Osteoblast (primary cell): ENCODE results near the gene LELP1. TPM values are rescaled to one million over a fixed set of nuclear protein-coding genes. Genes with fewer than 3 reads are reported as not detected.
"Not testable (repeated sequence)": the region's sequence is repeated elsewhere in the genome, so short reads cannot be mapped to it uniquely, and the experiment has no call there.

Experiments
- DNase-seq: peaks from one replicate; pipeline ENCODE4 v3.0.0; 2011; ENCODE audit warnings: low spot score, mixed read lengths; ENCODE audit not compliant: insufficient read length; ENCODE audit errors: missing footprints
- H2AFZ ChIP-seq: 2 replicates; pipeline ENCODE4 v1.6.0; 2011; ENCODE audit warnings: mild to moderate bottlenecking, low read length
- H3K27ac ChIP-seq: 2 replicates; pipeline ENCODE4 v1.5.1; 2011; ENCODE audit warnings: mild to moderate bottlenecking, low read depth, low read length, moderate library complexity
- H3K27me3 ChIP-seq: 2 replicates; pipeline ENCODE4 v1.6.0; 2012; ENCODE audit warnings: mild to moderate bottlenecking, control low read depth, inconsistent platforms, low read length, moderate library complexity; ENCODE audit not compliant: insufficient read depth
- H3K36me3 ChIP-seq: 2 replicates; pipeline ENCODE4 v1.5.1; 2011; ENCODE audit warnings: mild to moderate bottlenecking, low read length, control low read depth, moderate library complexity; ENCODE audit not compliant: insufficient read depth
- H3K4me1 ChIP-seq: 2 replicates; pipeline ENCODE4 v1.5.1; 2011; ENCODE audit warnings: mild to moderate bottlenecking, low read length, control low read depth, moderate library complexity; ENCODE audit not compliant: insufficient read depth
- H3K4me2 ChIP-seq: 2 replicates; pipeline ENCODE4 v1.6.0; 2011; ENCODE audit warnings: mild to moderate bottlenecking, low read length; ENCODE audit not compliant: insufficient read depth
- H3K4me3 ChIP-seq: fragments of 200-600 bp; sonication (generic); 3 replicates; pipeline ENCODE4 v1.5.1; 2012; ENCODE audit warnings: mild to moderate bottlenecking, low read length, inconsistent platforms; ENCODE audit not compliant: insufficient read depth
- H3K79me2 ChIP-seq: 2 replicates; pipeline ENCODE4 v1.6.0; 2012; ENCODE audit warnings: mild to moderate bottlenecking, low read length, control low read depth, inconsistent platforms; ENCODE audit not compliant: insufficient read depth
- H3K9me3 ChIP-seq: 2 replicates; pipeline ENCODE4 v1.5.1; 2011; ENCODE audit warnings: low read depth, low read length, control low read depth
- H4K20me1 ChIP-seq: 2 replicates; pipeline ENCODE4 v1.6.0; 2012; ENCODE audit warnings: mild to moderate bottlenecking, low read length, control low read depth; ENCODE audit not compliant: insufficient read depth
- total RNA-seq: library from RNA; depleted of rRNA; stranded (reverse); fragments of >200 nt; gene quantifications from 2 replicates; pipeline ENCODE4 v1.2.3, GENCODE V29; 2012
- TF ChIP-seq, protein P1 (sequence below): IDR thresholded peaks from 2 replicates; pipeline ENCODE4 v1.5.1; 2011; ENCODE audit warnings: mild to moderate bottlenecking, low read depth, low read length, moderate library complexity; ENCODE audit errors: extremely low read depth

Gene LELP1
- total RNA-seq, 1 donor: not detected

DNA sequence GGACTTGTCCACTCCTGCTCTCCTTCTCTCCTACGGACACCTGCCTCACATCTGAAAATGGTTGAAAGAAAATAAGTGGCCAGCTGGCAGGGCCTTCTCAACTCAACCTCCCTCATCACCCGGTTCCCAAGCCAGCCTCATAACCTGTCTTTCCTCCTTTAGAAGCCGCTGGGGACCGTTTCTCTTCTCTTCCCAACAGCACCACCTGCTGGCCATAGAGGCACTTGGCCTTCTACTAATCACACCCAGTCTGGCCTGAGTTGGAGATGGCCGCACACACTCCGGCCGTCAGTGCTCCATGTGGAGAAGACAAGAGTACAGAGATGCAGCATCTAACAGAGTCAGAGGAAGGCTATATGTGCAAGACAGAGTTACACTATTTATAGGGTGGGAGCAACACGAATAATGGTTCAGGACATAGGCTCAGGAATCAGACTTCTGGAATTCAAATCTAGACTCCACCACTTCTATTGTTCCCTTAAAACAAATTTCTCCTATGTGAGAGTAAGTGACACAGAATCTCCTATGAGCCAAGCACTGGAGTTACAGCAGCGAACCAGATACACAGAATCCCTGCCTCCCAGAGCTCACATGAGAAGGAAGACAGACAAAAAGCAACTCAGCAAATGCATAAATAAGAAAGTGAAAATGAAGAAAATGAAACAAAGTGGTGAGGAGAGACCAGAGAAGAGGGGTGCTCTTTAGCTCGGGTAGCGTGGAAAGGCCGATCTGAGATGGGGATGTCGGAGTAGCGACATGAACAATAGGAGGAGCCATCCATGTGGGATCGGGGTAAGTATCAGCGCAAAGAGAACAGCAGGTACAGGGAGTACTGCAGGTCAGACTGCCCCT is 20.0 kb downstream of the LELP1 start:
- H3K4me2 ChIP-seq, DNase-seq, H2AFZ ChIP-seq, H3K36me3 ChIP-seq, H3K9me3 ChIP-seq, H3K27ac ChIP-seq, H4K20me1 ChIP-seq, H3K79me2 ChIP-seq, H3K27me3 ChIP-seq, H3K4me1 ChIP-seq, H3K4me3 ChIP-seq: not testable (repeated sequence)
- TF ChIP-seq, protein P1, sequence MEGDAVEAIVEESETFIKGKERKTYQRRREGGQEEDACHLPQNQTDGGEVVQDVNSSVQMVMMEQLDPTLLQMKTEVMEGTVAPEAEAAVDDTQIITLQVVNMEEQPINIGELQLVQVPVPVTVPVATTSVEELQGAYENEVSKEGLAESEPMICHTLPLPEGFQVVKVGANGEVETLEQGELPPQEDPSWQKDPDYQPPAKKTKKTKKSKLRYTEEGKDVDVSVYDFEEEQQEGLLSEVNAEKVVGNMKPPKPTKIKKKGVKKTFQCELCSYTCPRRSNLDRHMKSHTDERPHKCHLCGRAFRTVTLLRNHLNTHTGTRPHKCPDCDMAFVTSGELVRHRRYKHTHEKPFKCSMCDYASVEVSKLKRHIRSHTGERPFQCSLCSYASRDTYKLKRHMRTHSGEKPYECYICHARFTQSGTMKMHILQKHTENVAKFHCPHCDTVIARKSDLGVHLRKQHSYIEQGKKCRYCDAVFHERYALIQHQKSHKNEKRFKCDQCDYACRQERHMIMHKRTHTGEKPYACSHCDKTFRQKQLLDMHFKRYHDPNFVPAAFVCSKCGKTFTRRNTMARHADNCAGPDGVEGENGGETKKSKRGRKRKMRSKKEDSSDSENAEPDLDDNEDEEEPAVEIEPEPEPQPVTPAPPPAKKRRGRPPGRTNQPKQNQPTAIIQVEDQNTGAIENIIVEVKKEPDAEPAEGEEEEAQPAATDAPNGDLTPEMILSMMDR: peak; percentile 65

GRCh38 chr1:153227810-153228209 is 24.6 kb downstream of the LELP1 start:
- TF ChIP-seq, protein P1: no peak
- H3K27me3 ChIP-seq: no peaks in the 10 kb centered on the region
- H3K4me2 ChIP-seq: no peak overlapping the region
- H3K9me3 ChIP-seq: no peaks in the 10 kb centered on the region
- no peak overlapping the region for H3K4me3 ChIP-seq
- no peaks in the 10 kb centered on the region for H3K4me1 ChIP-seq
- no peak overlapping the region for H2AFZ ChIP-seq
- no peak overlapping the region for H3K27ac ChIP-seq
- H3K36me3 ChIP-seq: no peaks in the 10 kb centered on the region
- DNase-seq: no peak
- no peaks in the 10 kb centered on the region for H4K20me1 ChIP-seq
- H3K79me2 ChIP-seq: no peaks in the 10 kb centered on the region

DNA sequence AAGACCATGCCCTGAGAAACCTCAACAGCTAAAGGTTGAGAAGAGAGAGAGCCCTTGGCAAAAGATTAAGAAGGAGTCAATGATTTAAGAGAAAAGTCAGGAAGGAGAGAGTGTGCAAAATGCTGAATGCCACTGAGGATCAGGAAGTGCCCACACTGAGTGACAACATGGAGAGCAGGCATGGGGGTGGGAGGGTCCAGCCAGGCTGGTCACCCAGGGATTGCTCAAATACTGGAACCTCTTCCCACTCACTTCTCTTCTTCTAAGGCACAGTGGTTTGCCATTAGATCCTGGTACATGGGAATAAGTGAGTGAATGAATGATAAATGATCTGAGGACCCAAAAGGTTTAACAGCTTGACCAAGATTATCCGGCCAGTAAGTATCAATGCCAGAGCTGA is 25.3 kb downstream of the LELP1 start:
- TF ChIP-seq, protein P1: no peak
- H3K36me3 ChIP-seq: no peaks in the 10 kb centered on the region

GRCh38 chr1:153229076-153229829 is 26.0 kb downstream of the LELP1 start:
- not testable (repeated sequence) for H3K36me3 ChIP-seq, H3K27ac ChIP-seq, H3K4me3 ChIP-seq, H3K27me3 ChIP-seq, H2AFZ ChIP-seq, H4K20me1 ChIP-seq, DNase-seq, H3K4me1 ChIP-seq, H3K4me2 ChIP-seq, H3K9me3 ChIP-seq, H3K79me2 ChIP-seq
- TF ChIP-seq, protein P1: peak; percentile 52

More for the DNA sequence above, 25.3 kb downstream of the LELP1 start:
- H3K27me3 ChIP-seq: no peaks in the 10 kb centered on the region
- H3K4me1 ChIP-seq: no peaks in the 10 kb centered on the region
- H2AFZ ChIP-seq: no peak overlapping the region
- H4K20me1 ChIP-seq: no peaks in the 10 kb centered on the region
- no peak overlapping the region for H3K4me2 ChIP-seq
- no peak overlapping the region for H3K27ac ChIP-seq
- no peaks in the 10 kb centered on the region for H3K79me2 ChIP-seq
- DNase-seq: no peak
- H3K9me3 ChIP-seq: no peaks in the 10 kb centered on the region
- no peak overlapping the region for H3K4me3 ChIP-seq
